H1 (cell line): ENCODE measurements around the gene MAGEA9. TPM values are rescaled to one million over a fixed set of nuclear protein-coding genes. Genes with fewer than 3 reads are reported as not detected.

Source experiments
- CTCF ChIA-PET: fragments of 300-600 bp; sonication (Branson Sonifier 250); formaldehyde crosslinking; loops from one replicate; lab custom pipeline; 2021; ENCODE audit not compliant: partially characterized antibody; lab: Charles Lee
- POLR2A ChIA-PET: fragments of 300-600 bp; sonication (Branson Sonifier 250); formaldehyde crosslinking; loops from one replicate; lab custom pipeline; 2021; ENCODE audit warnings: inconsistent platforms; ENCODE audit not compliant: partially characterized antibody; lab: Charles Lee
- DNase-seq, 2 experiments: peaks; one replicate each; pipeline versions ENCODE4 v3.0.0 to v3.0.0-alpha.2; 2010 to 2022; ENCODE audit warnings: low spot score in 2 of 2, low read depth in 1 of 2, mixed read lengths in 1 of 2
- FAIRE-seq: peaks from 2 replicates; lab custom pipeline; 2011; peaks lifted over from hg19 to GRCh38; lab: Jason Lieb, UNC
- H2AFZ ChIP-seq: 2 replicates; pipeline ENCODE4 v1.8.1; 2012; ENCODE audit warnings: low read length, inconsistent platforms
- H2AK5ac ChIP-seq: 2 replicates; pipeline ENCODE4 v1.6.1; 2013; ENCODE audit warnings: low read depth, low read length
- H2BK120ac ChIP-seq: replicated peaks from 2 replicates; pipeline ENCODE3; 2013; ENCODE audit warnings: low read depth, low read length, inconsistent platforms
- H2BK12ac ChIP-seq: 2 replicates; pipeline ENCODE4 v1.6.1; 2013; ENCODE audit warnings: low read depth, low read length
- H2BK15ac ChIP-seq: 2 replicates; pipeline ENCODE4 v1.6.1; 2013; ENCODE audit warnings: low read length
- H2BK20ac ChIP-seq: 2 replicates; pipeline ENCODE4 v1.6.1; 2013; ENCODE audit warnings: low read length
- H2BK5ac ChIP-seq: 2 replicates; pipeline ENCODE4 v1.6.1; 2013; ENCODE audit warnings: low read depth, low read length
- H3K14ac ChIP-seq: 2 replicates; pipeline ENCODE4 v1.6.1; 2013; ENCODE audit warnings: inconsistent platforms; ENCODE audit not compliant: insufficient read length
- H3K18ac ChIP-seq: 2 replicates; pipeline ENCODE4 v1.6.1; 2013; ENCODE audit warnings: low read length; ENCODE audit errors: extremely low read depth
- H3K23ac ChIP-seq: 2 replicates; pipeline ENCODE4 v1.6.1; 2013; ENCODE audit warnings: inconsistent platforms; ENCODE audit not compliant: insufficient read length
- H3K23me2 ChIP-seq: 2 replicates; pipeline ENCODE4 v1.6.1; 2013; ENCODE audit warnings: low read depth, low read length
- H3K27ac ChIP-seq: 2 replicates; pipeline ENCODE4 v1.6.1; 2011; ENCODE audit warnings: low read depth, low read length, inconsistent platforms
- H3K27me3 ChIP-seq, 4 experiments: replicated peaks in 1 of 4; 1 replicate in 1 of 4; 2 replicates in 3 of 4; pipeline versions ENCODE4 v1.6.1 to v1.8.1; 2011 to 2013; ENCODE audit warnings: low read length in 3 of 4, mild to moderate bottlenecking in 3 of 4, inconsistent platforms in 2 of 4, mixed read lengths in 2 of 4, moderate library complexity in 1 of 4; ENCODE audit not compliant: control insufficient read depth in 3 of 4, insufficient read depth in 3 of 4; ENCODE audit errors: extremely low read depth in 1 of 4
- H3K36me3 ChIP-seq, 4 experiments: 2 replicates each; pipeline versions ENCODE4 v1.6.1 to v1.8.1; 2011 to 2013; ENCODE audit warnings: mild to moderate bottlenecking in 4 of 4, low read length in 3 of 4, moderate library complexity in 2 of 4, control low read depth in 1 of 4, inconsistent platforms in 1 of 4; ENCODE audit not compliant: insufficient read depth in 4 of 4, control insufficient read depth in 2 of 4
- H3K4ac ChIP-seq: replicated peaks from 2 replicates; pipeline ENCODE3; 2013; ENCODE audit warnings: low read length, low read depth, mixed read lengths, inconsistent platforms; ENCODE audit not compliant: insufficient read length
- H3K4me1 ChIP-seq, 4 experiments: replicated peaks in 1 of 4; 1 replicate in 1 of 4; 2 replicates in 3 of 4; pipeline versions ENCODE4 v1.6.1 to v1.8.1; 2011 to 2013; ENCODE audit warnings: low read length in 3 of 4, inconsistent platforms in 2 of 4, mixed read lengths in 1 of 4; ENCODE audit not compliant: insufficient read depth in 4 of 4, control insufficient read depth in 3 of 4
- H3K4me2 ChIP-seq, 2 experiments: 2 replicates each; pipeline versions ENCODE4 v1.6.1 to v1.8.1; 2011 to 2013; ENCODE audit warnings: low read depth in 2 of 2, low read length in 2 of 2, control low read depth in 1 of 2, inconsistent platforms in 1 of 2, mild to moderate bottlenecking in 1 of 2; ENCODE audit not compliant: insufficient read depth in 1 of 2
- H3K4me3 ChIP-seq, 4 experiments: fragments of 200-600, 300-600 bp in 1 of 4; sonication (generic), shearing (Covaris generic), sonication (Bioruptor Twin) in 1 of 4; 2 replicates each; pipeline versions ENCODE4 v1.5.1 to v1.8.1; 2011 to 2016; ENCODE audit warnings: low read length in 4 of 4, low read depth in 3 of 4, control low read depth in 2 of 4, inconsistent platforms in 2 of 4, mild to moderate bottlenecking in 2 of 4, mixed read lengths in 1 of 4, moderate library complexity in 1 of 4; ENCODE audit not compliant: insufficient read depth in 2 of 4; ENCODE audit errors: extremely low read depth in 1 of 4
- H3K56ac ChIP-seq: replicated peaks from 2 replicates; pipeline ENCODE3; 2013; ENCODE audit warnings: low read depth, mild to moderate bottlenecking, mixed read lengths, low read length, inconsistent platforms; ENCODE audit not compliant: insufficient read length
- H3K79me1 ChIP-seq: 2 replicates; pipeline ENCODE4 v1.6.1; 2013; ENCODE audit warnings: low read depth, low read length, control low read depth
- H3K79me2 ChIP-seq, 2 experiments: 2 replicates each; pipeline versions ENCODE4 v1.6.1 to v1.8.1; 2012 to 2013; ENCODE audit warnings: low read length in 2 of 2, mild to moderate bottlenecking in 2 of 2, inconsistent platforms in 1 of 2; ENCODE audit not compliant: insufficient read depth in 2 of 2, control insufficient read depth in 1 of 2
- H3K9ac ChIP-seq, 4 experiments: replicated peaks in 1 of 4; 1 replicate in 1 of 4; 2 replicates in 3 of 4; pipeline versions ENCODE4 v1.6.1 to v1.8.1; 2011 to 2013; ENCODE audit warnings: low read depth in 3 of 4, low read length in 3 of 4, control low read depth in 2 of 4, mild to moderate bottlenecking in 2 of 4, moderate library complexity in 2 of 4, inconsistent platforms in 1 of 4; ENCODE audit errors: extremely low read depth in 1 of 4
- H3K9me3 ChIP-seq, 2 experiments: 2 replicates each; pipeline versions ENCODE4 v1.6.1 to v1.8.1; 2012 to 2013; ENCODE audit warnings: mild to moderate bottlenecking in 2 of 2, moderate library complexity in 2 of 2, control low read depth in 1 of 2, inconsistent platforms in 1 of 2, low read depth in 1 of 2, low read length in 1 of 2, mixed read lengths in 1 of 2; ENCODE audit not compliant: insufficient read depth in 2 of 2
- H4K20me1 ChIP-seq, 2 experiments: replicated peaks in 1 of 2; 2 replicates each; pipeline versions ENCODE3 to v1.8.1; 2011 to 2013; ENCODE audit warnings: inconsistent platforms in 2 of 2, low read length in 2 of 2, mild to moderate bottlenecking in 1 of 2; ENCODE audit not compliant: insufficient read depth in 2 of 2, control insufficient read depth in 1 of 2
- H4K5ac ChIP-seq: 2 replicates; pipeline ENCODE4 v1.6.1; 2013; ENCODE audit warnings: low read length, low read depth, mixed read lengths, inconsistent platforms; ENCODE audit not compliant: insufficient read length
- H4K8ac ChIP-seq: 2 replicates; pipeline ENCODE4 v1.8.0; 2013; ENCODE audit warnings: mild to moderate bottlenecking, moderate library complexity, low read length, inconsistent platforms; ENCODE audit not compliant: insufficient read depth; ENCODE audit errors: extremely low read depth
- H4K91ac ChIP-seq: replicated peaks from 2 replicates; pipeline ENCODE3; 2013; ENCODE audit warnings: low read length, mixed read lengths, inconsistent platforms; ENCODE audit not compliant: insufficient read length
- BACH1 ChIP-seq: IDR thresholded peaks from 2 replicates; pipeline ENCODE4 v1.6.1; 2012; ENCODE audit warnings: low read length, improper control_type of control experiment
- BRCA1 ChIP-seq: IDR thresholded peaks from 2 replicates; pipeline ENCODE4 v1.6.1; 2012; ENCODE audit warnings: low read depth, low read length, improper control_type of control experiment
- GABPA ChIP-seq: IDR thresholded peaks from 2 replicates; pipeline ENCODE4 v1.6.1; 2011; ENCODE audit warnings: mild to moderate bottlenecking, low read length, moderate library complexity, borderline replicate concordance; ENCODE audit not compliant: insufficient read depth
- HDAC2 ChIP-seq, 2 experiments: fragments of 300-600 bp in 1 of 2; sonication (generic) in 1 of 2; IDR thresholded peaks; 2 replicates each; pipeline ENCODE4 v1.6.1; 2011 to 2012; ENCODE audit warnings: low read depth in 2 of 2, low read length in 2 of 2, mild to moderate bottlenecking in 2 of 2, moderate library complexity in 2 of 2, borderline replicate concordance in 1 of 2, inconsistent platforms in 1 of 2
- HDAC6 ChIP-seq: IDR thresholded peaks from one replicate; pipeline ENCODE4 v1.7.1; 2012; ENCODE audit warnings: low read depth, mild to moderate bottlenecking, inconsistent platforms, low read length, moderate library complexity
- KDM4A ChIP-seq: IDR thresholded peaks from one replicate; pipeline ENCODE4 v1.7.1; 2012; ENCODE audit warnings: low read depth, mild to moderate bottlenecking, moderate library complexity, low read length, inconsistent platforms; ENCODE audit not compliant: severe bottlenecking
- PHF8 ChIP-seq: fragments of 200-600 bp; sonication (generic); conservative IDR thresholded peaks from 2 replicates; pipeline ENCODE4 v1.7.1; 2012; ENCODE audit warnings: low read depth, mild to moderate bottlenecking, inconsistent platforms, low read length, moderate library complexity
- POLR2A ChIP-seq, 2 experiments: IDR thresholded peaks; 1 replicate in 1 of 2; 2 replicates in 1 of 2; pipeline ENCODE4 v1.6.1; 2011; ENCODE audit warnings: low read depth in 2 of 2, low read length in 2 of 2, mild to moderate bottlenecking in 2 of 2; ENCODE audit errors: control extremely low read depth in 1 of 2
- POU5F1 ChIP-seq: IDR thresholded peaks from 2 replicates; pipeline ENCODE4 v1.6.1; 2011; ENCODE audit warnings: low read depth, mild to moderate bottlenecking, low read length, moderate library complexity
- RAD21 ChIP-seq, 2 experiments: IDR thresholded peaks in 1 of 2; conservative IDR thresholded peaks in 1 of 2; 2 replicates each; pipeline ENCODE4 v1.6.1; 2011; ENCODE audit warnings: low read depth in 2 of 2, low read length in 2 of 2, improper control_type of control experiment in 1 of 2, inconsistent platforms in 1 of 2, mild to moderate bottlenecking in 1 of 2, moderate library complexity in 1 of 2
- RBBP5 ChIP-seq: IDR thresholded peaks from 2 replicates; pipeline ENCODE4 v1.7.1; 2012; ENCODE audit warnings: low read depth, mild to moderate bottlenecking, inconsistent platforms, low read length, moderate library complexity, borderline replicate concordance
- SAP30 ChIP-seq: fragments of 300-600 bp; sonication (generic); IDR thresholded peaks from 2 replicates; pipeline ENCODE4 v1.7.1; 2012; ENCODE audit warnings: low read length, moderate library complexity, mild to moderate bottlenecking, inconsistent platforms; ENCODE audit not compliant: insufficient read depth, insufficient replicate concordance
- YY1 ChIP-seq: IDR thresholded peaks from 2 replicates; pipeline ENCODE4 v1.6.1; 2011; ENCODE audit warnings: low read depth, mild to moderate bottlenecking, low read length
- WGBS, 2 experiments: shearing (Covaris generic) in 1 of 2; methylation state at CpG; one replicate each; pipeline versions ENCODE4 v1.1.6 to v1.1.7; 2013 to 2015; ENCODE audit warnings: low lambda C conversion rate in 2 of 2, mixed read lengths in 2 of 2, inconsistent platforms in 1 of 2, low coverage in 1 of 2, missing lambda C conversion rate in 1 of 2; ENCODE audit not compliant: insufficient replicate concordance in 2 of 2, insufficient coverage in 1 of 2, insufficient read length in 1 of 2; ENCODE audit errors: extremely low coverage in 1 of 2, missing lambda C conversion rate in 1 of 2; 5-methylcytosine and 5-hydroxymethylcytosine counted together
- polyA plus RNA-seq, 7 experiments: library from polyadenylated mRNA; depleted of rRNA in 3 of 7; stranded (reverse) in 5 of 7; unstranded in 2 of 7; fragments of >200 nt in 5 of 7; fragments of 200-250 nt in 2 of 7; gene quantifications; 1 replicate in 5 of 7; 2 replicates in 1 of 7; 4 replicates in 1 of 7; pipeline versions ENCODE4 v1.2.1 to v1.2.3, GENCODE V29; 2011 to 2013; ENCODE audit warnings: missing spikeins in 2 of 7, mixed read lengths in 2 of 7
- total RNA-seq: library from RNA; stranded (reverse); fragmentation: NEBNext Ultra II Directional; extraction: Animal tissue kit (Norgen Biotek cat#: 25700); gene quantifications from 2 replicates; pipeline ENCODE4 v1.2.1, GENCODE V29; 2021
- TF ChIP-seq, protein P1 (sequence below): IDR thresholded peaks from 2 replicates; pipeline ENCODE4 v1.6.1; 2012; ENCODE audit warnings: inconsistent platforms

Gene MAGEA9
- total and polyA plus RNA-seq, 2 of the 8 experiments (the other 6 are each of a cell fraction or from before 2014, with no cell fraction given) = not detected

DNA sequence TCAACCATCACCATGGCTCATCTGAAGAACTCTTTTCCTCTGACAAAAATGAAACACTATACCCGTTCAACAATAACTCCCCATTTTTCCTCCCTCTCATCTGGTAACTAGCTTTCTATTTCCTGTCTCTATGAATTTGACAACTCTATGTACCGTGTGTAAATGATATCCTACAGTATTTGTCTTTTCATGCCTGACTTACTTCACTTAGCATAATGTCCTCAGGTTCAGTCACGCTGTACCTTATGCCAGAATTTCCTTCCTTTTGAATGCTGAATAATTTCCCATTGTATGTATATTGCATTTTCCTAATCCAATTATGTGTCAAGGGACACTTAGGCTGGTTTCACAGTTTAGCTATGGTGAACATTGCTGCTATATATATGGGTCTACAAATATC lies 18.2 kb downstream of the MAGEA9 start:
- H3K27me3 ChIP-seq = no peaks in the 10 kb centered on the region
- no peak for FAIRE-seq
- no peak for TF ChIP-seq YY1
- no peak for TF ChIP-seq GABPA
- TF ChIP-seq, protein P1, sequence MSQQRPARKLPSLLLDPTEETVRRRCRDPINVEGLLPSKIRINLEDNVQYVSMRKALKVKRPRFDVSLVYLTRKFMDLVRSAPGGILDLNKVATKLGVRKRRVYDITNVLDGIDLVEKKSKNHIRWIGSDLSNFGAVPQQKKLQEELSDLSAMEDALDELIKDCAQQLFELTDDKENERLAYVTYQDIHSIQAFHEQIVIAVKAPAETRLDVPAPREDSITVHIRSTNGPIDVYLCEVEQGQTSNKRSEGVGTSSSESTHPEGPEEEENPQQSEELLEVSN = no peak
- TF ChIP-seq HDAC2 (IDR thresholded peaks at IDR 0.05; ENCODE audit: borderline replicate concordance in 1 of 2, low read depth in 2 of 2, low read length in 2 of 2) = no peak
- no peak for TF ChIP-seq BACH1
- TF ChIP-seq POU5F1 = no peak
- no peak for TF ChIP-seq PHF8
- TF ChIP-seq SAP30 = no peak
- no peak for TF ChIP-seq BRCA1
- TF ChIP-seq POLR2A (IDR thresholded peaks at IDR 0.05; ENCODE audit: control extremely low read depth in 1 of 2, low read depth in 2 of 2, low read length in 2 of 2) = no peak
- no peak for TF ChIP-seq RAD21 (IDR thresholded peaks at IDR 0.05 in 1 of 2, conservative IDR thresholded peaks at IDR 0.05 in 1 of 2; ENCODE audit: low read depth in 2 of 2, low read length in 2 of 2)
- TF ChIP-seq RBBP5 = no peak
- no peak for TF ChIP-seq HDAC6
- no peak for TF ChIP-seq KDM4A

More for the DNA sequence above, 18.2 kb downstream of the MAGEA9 start:
- H3K79me1 ChIP-seq = no peaks in the 10 kb centered on the region
- H2BK5ac ChIP-seq = no peak overlapping the region
- DNase-seq = no peak
- no peaks in the 10 kb centered on the region for H3K23me2 ChIP-seq
- H3K79me2 ChIP-seq = no peaks in the 10 kb centered on the region
- H4K20me1 ChIP-seq = no peaks in the 10 kb centered on the region
- no peak overlapping the region for H3K4me3 ChIP-seq
- no peak overlapping the region for H3K27ac ChIP-seq
- H4K8ac ChIP-seq = no peak overlapping the region
- H3K14ac ChIP-seq = no peak overlapping the region
- no peak overlapping the region for H3K23ac ChIP-seq
- no peak overlapping the region for H3K9ac ChIP-seq
- H2BK20ac ChIP-seq = no peak overlapping the region
- no peak overlapping the region for H2BK12ac ChIP-seq
- H2BK15ac ChIP-seq = no peak overlapping the region
- no peak overlapping the region for H3K4me2 ChIP-seq
- no peak overlapping the region for H2BK120ac ChIP-seq
- no peak overlapping the region for H2AK5ac ChIP-seq
- H4K91ac ChIP-seq = no peak overlapping the region
- H2AFZ ChIP-seq = no peak overlapping the region
- ChIA-PET POLR2A (no interaction called here), CTCF (no interaction called here)
- no peak overlapping the region for H4K5ac ChIP-seq
- peaks cover 0 to 2% (median 0%) of the 10 kb centered on the region in 4 experiments; a peak in 2 of 7 replicates for H3K4me1 ChIP-seq
- no peak overlapping the region for H3K18ac ChIP-seq
- no peaks in the 10 kb centered on the region for H3K36me3 ChIP-seq
- 94% methylated on average over 3 of the region's 3 CpGs; no CpG with 5 or more reads in 1 of the 2 experiments for WGBS, 2 experiments
- no peak overlapping the region for H3K4ac ChIP-seq
- H3K56ac ChIP-seq = no peak overlapping the region
- H3K9me3 ChIP-seq = no peaks in the 10 kb centered on the region
